ENCODE data around the gene ZC3H11A.
"Not testable (repeated sequence)": the region's sequence is repeated elsewhere in the genome, so short reads cannot be mapped to it uniquely, and the experiment has no call there.

The ZC3H11A gene

GRCh38 chr1:203778789-203779188 is 16.6 kb upstream of the ZC3H11A start:
- no peak for DNase-seq (ENCODE audit: low read depth in 2 of 2, low spot score in 1 of 2)

GRCh38 chr1:203781962-203782361 is 13.5 kb upstream of the ZC3H11A start:
- no peak for DNase-seq (ENCODE audit: low read depth in 2 of 2, low spot score in 1 of 2)

- DNase-seq (ENCODE audit: low read depth in 2 of 2, low spot score in 1 of 2): no peak
Observed at GRCh38 chr1:203789966-203790365, 5.5 kb upstream of the ZC3H11A start.

DNA sequence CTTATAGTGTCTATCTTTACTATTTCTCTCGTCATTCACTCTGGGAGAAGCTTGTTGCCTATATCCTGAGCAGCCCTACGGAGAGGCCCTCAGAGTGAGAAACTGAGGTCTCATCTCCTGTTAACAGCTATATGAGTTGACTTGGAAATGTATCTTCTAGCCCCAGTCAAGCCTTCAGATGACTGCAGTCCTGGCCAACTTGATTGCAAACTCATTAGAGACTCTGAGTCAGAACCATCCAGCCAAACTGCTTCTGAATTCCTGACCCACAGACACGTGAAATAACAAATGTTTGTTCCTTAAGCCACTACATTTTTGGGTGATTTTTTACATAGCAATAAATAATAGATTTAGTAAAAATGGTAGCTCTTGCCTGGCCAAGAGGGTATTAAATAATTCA is 3.9 kb upstream of the ZC3H11A start:
- DNase-seq (ENCODE audit: low read depth in 2 of 2, low spot score in 1 of 2): no peak

- no peak for DNase-seq (ENCODE audit: low read depth in 2 of 2, low spot score in 1 of 2)
Observed at GRCh38 chr1:203792486-203792885, 2.9 kb upstream of the ZC3H11A start.

GRCh38 chr1:203793561-203793960 is 1.9 kb upstream of the ZC3H11A start:
- not testable (repeated sequence) for DNase-seq (ENCODE audit: low read depth in 2 of 2, low spot score in 1 of 2)

DNA sequence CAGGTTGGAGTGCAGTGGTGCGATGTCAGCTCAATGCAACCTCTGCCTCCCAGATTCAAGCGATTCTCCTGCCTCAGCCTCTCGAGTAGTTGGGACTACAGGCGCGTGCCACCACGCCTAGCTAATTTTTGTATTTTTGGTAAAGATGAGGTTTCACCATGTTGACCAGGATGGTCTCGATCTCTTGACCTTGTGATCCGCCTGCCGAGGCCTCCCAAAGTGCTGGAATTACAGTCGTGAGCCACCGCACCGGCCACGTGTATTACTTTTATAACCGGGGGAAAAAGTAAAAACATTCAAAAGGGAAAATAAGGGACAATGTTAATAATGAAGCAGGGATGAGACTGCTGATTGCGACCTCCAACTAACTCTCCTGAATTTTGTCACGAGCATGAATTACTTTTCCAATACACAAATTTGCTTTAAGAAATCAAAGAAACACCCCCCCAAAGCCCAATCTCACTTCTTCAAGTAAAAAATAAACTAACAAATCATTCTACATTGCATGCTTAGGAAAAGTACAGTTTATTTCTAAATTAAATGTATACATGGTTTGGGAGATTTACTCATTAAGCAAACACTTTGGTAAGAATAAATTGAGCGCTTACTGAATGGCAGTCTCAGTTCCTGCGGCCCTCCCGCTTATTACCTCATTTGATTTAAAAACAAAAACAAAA is 521 bp upstream of the ZC3H11A start:
- DNase-seq (ENCODE audit: low read depth in 2 of 2, low spot score in 1 of 2): no peak

GRCh38 chr1:203796236-203796605 is 798 bp downstream of the ZC3H11A start:
- DNase-seq (ENCODE audit: low read depth in 2 of 2, low spot score in 1 of 2): no peak

DNA sequence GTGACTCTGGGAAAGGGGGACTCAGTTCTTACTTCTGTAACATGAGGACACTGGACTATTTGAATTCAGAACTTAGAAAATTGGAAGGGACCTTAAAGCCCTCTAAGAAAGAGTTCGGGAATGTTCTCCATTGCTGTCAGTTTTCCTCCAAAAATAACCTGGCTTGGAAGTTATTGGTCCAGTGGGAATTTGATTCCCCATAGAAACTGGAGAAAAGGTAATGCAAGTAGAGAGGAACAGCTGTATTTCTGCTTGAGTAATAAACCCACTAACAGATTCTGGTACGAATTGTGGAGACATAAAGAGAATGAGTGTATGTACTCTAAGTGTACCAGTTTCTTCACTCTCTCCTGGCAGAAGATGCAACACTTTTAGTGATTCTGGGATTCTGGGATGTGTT is 1.8 kb downstream of the ZC3H11A start:
- DNase-seq (ENCODE audit: low read depth in 2 of 2, low spot score in 1 of 2): no peak

DNA sequence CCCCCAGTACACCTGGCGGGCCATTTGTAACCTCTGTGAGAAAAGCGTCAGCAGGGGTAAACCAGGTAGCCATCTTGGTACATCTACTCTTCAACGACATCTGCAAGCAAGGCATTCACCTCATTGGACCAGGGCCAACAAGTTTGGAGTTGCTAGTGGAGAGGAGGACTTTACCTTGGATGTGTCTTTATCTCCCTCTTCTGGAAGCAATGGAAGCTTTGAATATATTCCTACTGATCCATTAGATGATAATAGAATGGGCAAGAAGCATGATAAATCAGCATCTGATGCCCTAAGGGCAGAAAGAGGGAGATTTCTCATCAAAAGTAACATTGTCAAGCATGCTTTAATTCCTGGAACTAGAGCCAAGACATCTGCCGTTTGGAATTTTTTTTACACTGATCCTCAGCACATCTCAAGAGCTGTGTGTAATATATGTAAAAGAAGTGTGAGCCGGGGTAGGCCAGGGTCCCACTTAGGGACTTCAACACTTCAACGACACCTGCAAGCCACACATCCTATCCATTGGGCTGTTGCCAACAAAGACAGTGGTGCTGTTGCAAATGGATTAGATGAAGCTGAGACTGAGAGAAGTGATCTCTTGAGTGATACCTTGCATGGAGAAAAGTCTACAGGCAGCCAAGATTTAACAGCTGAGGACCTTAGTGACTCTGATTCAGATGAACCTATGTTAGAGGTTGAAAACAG is 2.7 kb downstream of the ZC3H11A start:
- DNase-seq (ENCODE audit: low read depth in 2 of 2, low spot score in 1 of 2): no peak

- DNase-seq (ENCODE audit: low read depth in 2 of 2, low spot score in 1 of 2): no peak
Observed at GRCh38 chr1:203799157-203799556, 3.7 kb downstream of the ZC3H11A start.

- no peak for DNase-seq (ENCODE audit: low read depth in 2 of 2, low spot score in 1 of 2)
Observed at GRCh38 chr1:203799971-203800370, 4.5 kb downstream of the ZC3H11A start.

DNA sequence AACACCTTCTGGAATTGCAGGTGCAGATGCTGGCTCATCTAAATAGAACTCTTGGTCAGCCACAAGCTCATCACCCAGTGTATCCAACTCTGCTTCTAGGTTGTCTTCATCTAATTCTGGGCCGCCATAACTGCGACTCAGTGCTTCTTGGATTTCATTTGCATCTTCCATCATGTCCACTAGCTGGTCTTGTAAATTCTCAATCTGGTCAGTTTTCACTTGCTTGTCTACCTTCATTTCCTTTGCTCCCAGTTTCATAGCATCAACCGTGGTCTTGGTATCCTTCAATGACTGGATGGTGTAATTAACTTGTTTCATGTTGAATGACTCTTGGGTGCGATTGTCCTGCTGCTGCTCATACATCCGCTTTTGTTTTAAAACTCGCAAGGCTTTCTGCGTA is 10.3 kb downstream of the ZC3H11A start:
- DNase-seq (ENCODE audit: low read depth in 2 of 2, low spot score in 1 of 2): no peak

DNA sequence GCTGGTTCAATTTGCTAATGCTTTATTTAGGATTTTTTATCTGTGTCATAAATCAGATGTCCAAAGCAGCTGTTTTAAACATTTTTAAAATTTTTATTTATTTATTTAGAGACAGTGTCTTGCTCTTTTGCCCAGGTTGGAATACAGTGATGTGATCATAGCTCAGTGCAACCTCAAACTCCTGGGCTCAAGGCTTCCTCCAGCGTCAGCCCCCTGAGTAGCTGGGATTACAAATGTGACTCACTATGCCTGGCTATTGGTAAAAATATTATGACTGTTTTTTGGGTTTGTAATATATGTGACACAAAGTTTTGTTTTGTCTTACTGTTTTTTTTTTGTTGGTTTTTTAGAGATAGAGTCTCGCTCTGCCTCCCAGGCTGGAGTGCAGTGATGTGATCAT is 11.8 kb downstream of the ZC3H11A start:
- no peak for DNase-seq (ENCODE audit: low read depth in 2 of 2, low spot score in 1 of 2)

DNA sequence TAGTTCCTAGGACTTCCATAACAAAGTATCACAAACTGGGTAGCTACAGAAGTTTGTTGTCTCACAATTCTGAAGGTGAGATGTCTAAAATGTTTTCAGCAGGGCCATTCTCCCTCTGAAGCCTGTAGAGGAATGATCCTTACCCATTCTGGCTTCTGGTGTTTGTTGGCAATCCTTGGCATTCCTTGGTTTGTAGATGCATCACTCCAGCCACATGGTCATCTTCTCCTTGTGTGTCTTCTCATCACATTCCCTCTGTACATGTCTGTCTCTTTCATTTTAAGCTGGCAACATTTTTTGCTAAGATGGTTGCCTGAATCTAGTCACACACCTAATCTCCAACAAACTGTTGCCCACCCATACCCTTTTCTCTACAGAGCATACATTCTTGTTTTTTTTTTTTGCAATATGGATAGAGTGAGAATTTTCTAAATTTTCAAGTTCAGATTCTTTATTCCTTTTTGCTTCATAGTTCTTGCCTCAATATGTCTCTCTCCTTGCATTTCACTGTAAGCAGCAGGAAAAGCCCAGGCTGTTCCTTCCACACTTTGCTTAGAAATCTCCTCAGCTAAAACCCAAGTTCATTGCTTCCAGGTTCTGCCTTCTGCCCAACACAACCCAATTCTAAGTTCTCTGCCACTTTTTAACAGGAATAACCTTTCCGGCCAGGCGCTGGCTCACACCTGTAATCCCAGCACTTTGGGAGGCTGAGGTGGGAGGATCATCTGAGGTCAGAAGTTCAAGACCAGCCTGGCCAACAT is 18.3 kb downstream of the ZC3H11A start:
- no peak for DNase-seq (ENCODE audit: low read depth in 2 of 2, low spot score in 1 of 2)

DNA sequence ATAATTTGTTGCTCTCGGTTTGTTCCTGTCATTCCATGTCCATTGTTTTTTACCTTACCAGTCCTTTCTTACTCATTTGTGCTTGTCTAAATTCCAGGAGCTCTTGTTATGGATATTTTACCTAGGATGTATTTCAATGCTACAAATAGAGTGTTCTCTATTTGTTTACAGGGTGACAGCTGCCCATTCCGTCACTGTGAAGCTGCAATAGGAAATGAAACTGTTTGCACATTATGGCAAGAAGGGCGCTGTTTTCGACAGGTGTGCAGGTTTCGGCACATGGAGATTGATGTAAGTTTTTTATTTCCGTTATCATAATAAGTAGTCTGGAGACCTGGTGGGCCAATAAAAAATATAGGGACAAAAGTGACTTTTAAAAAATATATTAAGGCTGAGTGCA is 23.0 kb downstream of the ZC3H11A start:
- DNase-seq (ENCODE audit: low read depth in 2 of 2, low spot score in 1 of 2): no peak

DNA sequence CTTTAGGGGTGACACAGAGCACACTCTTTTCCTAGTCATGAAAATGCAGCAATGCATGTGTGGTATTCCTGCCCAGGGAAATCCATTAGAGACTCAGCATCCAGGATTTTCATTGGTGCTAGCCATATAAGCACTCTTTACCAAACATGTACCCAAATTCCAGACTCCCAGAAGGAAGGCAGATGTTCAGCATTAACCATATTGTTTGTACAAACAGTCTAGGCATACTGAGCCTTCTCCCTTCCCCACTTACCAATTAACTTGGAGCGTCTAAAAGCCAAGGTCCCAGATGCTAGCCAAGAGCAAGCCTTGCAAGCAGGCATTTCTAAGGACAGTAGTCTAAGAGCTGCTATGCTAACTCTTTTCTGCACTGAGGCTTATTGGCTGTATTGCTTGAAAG is 27.9 kb downstream of the ZC3H11A start:
- no peak for DNase-seq (ENCODE audit: low read depth in 2 of 2, low spot score in 1 of 2)

- no peak for DNase-seq (ENCODE audit: low read depth in 2 of 2, low spot score in 1 of 2)
Observed at GRCh38 chr1:203826175-203826574, 30.8 kb downstream of the ZC3H11A start.

DNA sequence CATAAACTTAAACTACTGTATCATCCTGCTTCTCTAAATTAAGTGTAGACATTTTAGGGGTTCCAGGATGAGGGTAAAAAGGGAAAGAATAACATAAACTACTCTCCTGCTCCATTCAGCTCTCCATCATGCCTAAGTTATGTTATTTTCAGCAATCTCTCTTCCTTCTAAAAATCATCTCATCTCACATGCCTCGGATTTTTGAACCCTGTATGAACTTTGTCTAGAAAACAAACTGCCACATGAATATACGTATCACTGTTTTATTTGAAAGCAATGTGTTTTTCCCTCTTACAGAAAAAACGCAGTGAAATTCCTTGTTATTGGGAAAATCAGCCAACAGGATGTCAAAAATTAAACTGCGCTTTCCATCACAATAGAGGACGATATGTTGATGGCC is 32.6 kb downstream of the ZC3H11A start:
- DNase-seq (ENCODE audit: low read depth in 2 of 2, low spot score in 1 of 2): no peak

DNA sequence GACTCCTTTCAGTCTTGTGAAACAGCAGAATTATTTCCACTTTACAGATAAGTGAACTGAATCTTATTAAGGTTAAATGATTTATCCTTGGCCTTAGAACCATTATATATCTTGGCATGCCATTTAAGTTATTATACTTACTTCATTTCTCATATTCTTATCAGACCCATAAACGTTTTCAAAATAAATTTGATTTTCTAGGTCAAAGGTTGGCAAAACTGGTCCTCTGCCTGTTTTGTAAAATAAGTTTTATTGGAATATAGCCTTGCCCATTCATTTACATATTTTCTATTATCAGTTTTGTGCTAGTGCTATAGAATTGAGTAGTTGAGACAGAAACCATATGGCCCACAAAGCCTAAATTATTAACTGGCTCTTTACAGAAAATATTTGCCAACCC is 33.1 kb downstream of the ZC3H11A start:
- no peak for DNase-seq (ENCODE audit: low read depth in 2 of 2, low spot score in 1 of 2)

GRCh38 chr1:203829247-203829646 is 33.8 kb downstream of the ZC3H11A start:
- not testable (repeated sequence) for DNase-seq (ENCODE audit: low read depth in 2 of 2, low spot score in 1 of 2)

DNA sequence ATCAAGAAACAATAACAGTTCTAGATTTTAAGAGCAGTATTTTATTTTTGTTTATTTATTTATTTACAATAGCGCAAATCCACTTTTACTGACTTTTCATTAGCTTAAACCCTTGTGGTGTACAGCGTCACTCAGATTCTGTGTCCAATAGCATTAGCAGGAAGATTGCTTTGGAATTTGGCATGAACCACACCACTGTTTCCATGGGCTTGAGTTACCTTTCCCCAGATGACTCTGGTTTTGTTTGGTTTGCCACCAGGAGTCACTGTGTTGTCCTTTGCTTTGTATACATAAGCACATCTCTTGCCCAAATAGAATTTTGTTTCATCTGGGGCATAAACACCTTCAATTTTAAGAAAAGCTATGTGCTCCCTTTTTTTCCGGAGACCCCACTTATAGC is 40.1 kb downstream of the ZC3H11A start:
- no peak for DNase-seq (ENCODE audit: low read depth in 2 of 2, low spot score in 1 of 2)
